Endothelial cell (in vitro differentiated cells): Measurements from ENCODE around the gene SFMBT2. TPM values are rescaled to one million over a fixed set of nuclear protein-coding genes. Genes with fewer than 3 reads are reported as not detected.

ENCODE experiments used
- DNase-seq: peaks from one replicate; pipeline ENCODE4 v3.0.0; 2021; ENCODE audit warnings: low spot score
- H3K27ac Mint-ChIP-seq: one replicate; pipeline ENCODE4 v1.8.0; 2021; ENCODE audit warnings: mixed read lengths, inconsistent platforms; ENCODE audit not compliant: unreplicated experiment
- H3K27me3 Mint-ChIP-seq: one replicate; pipeline ENCODE4 v1.8.0; 2021; ENCODE audit warnings: mild to moderate bottlenecking, moderate library complexity, mixed read lengths, inconsistent platforms; ENCODE audit not compliant: unreplicated experiment
- H3K36me3 Mint-ChIP-seq: one replicate; pipeline ENCODE4 v1.8.0; 2021; ENCODE audit warnings: mild to moderate bottlenecking, low read depth, mixed read lengths, inconsistent platforms; ENCODE audit not compliant: unreplicated experiment
- H3K4me1 Mint-ChIP-seq: one replicate; pipeline ENCODE4 v1.8.0; 2021; ENCODE audit warnings: mild to moderate bottlenecking, mixed read lengths, inconsistent platforms; ENCODE audit not compliant: unreplicated experiment
- H3K4me3 Mint-ChIP-seq: one replicate; pipeline ENCODE4 v1.8.0; 2021; ENCODE audit warnings: mild to moderate bottlenecking, mixed read lengths, inconsistent platforms; ENCODE audit not compliant: unreplicated experiment
- H3K9me3 Mint-ChIP-seq: one replicate; pipeline ENCODE4 v1.8.0; 2021; ENCODE audit warnings: mixed read lengths, inconsistent platforms; ENCODE audit not compliant: unreplicated experiment
- CTCF ChIP-seq: fragments of 200-600 bp; sonication (generic); IDR thresholded peaks from one replicate; pipeline ENCODE4 v1.5.0; 2021; ENCODE audit warnings: antibody characterized with exemption; ENCODE audit not compliant: unreplicated experiment
- total RNA-seq: library from RNA; stranded (reverse); fragmentation: NEBNext Ultra II Directional; extraction: Animal tissue kit (Norgen Biotek cat#: 25700); gene quantifications from one replicate; pipeline ENCODE4 v1.2.1, GENCODE V29; 2021; ENCODE audit not compliant: unreplicated experiment

SFMBT2 gene
- total RNA-seq, 1 donor from 2014 or later = 16.0 TPM

- H3K9me3 Mint-ChIP-seq = no peaks in the 10 kb centered on the region
- H3K4me1 Mint-ChIP-seq = no peaks in the 10 kb centered on the region
- H3K27ac Mint-ChIP-seq = no peak overlapping the region
- no peak for TF ChIP-seq CTCF
- peaks cover 5% of the 10 kb centered on the region for H3K36me3 Mint-ChIP-seq
- peaks cover 1% of the 10 kb centered on the region for H3K27me3 Mint-ChIP-seq
- no peak for DNase-seq
- H3K4me3 Mint-ChIP-seq = no peak overlapping the region
These were observed 99.5 kb downstream of the SFMBT2 start for GRCh38 chr10:7311218-7311849.

- no peaks in the 10 kb centered on the region for H3K27me3 Mint-ChIP-seq
- peaks cover 5% of the 10 kb centered on the region for H3K36me3 Mint-ChIP-seq
- H3K9me3 Mint-ChIP-seq = no peaks in the 10 kb centered on the region
- DNase-seq = no peak
- no peaks in the 10 kb centered on the region for H3K4me1 Mint-ChIP-seq
- H3K27ac Mint-ChIP-seq = no peak overlapping the region
- no peak overlapping the region for H3K4me3 Mint-ChIP-seq
- TF ChIP-seq CTCF = no peak
These were observed 100.8 kb downstream of the SFMBT2 start for GRCh38 chr10:7310076-7310475.

- no peak for DNase-seq
- Mint-ChIP-seq H3K4me1 (no peaks in the 10 kb centered on the region), H3K27ac (no peak overlapping the region), H3K27me3 (no peaks in the 10 kb centered on the region), H3K36me3 (peaks cover 5% of the 10 kb centered on the region), H3K4me3 (no peak overlapping the region), H3K9me3 (no peaks in the 10 kb centered on the region)
- no peak for TF ChIP-seq CTCF
These were observed 102.0 kb downstream of the SFMBT2 start for GRCh38 chr10:7308826-7309225.

GRCh38 chr10:7306616-7307015 is 104.2 kb downstream of the SFMBT2 start:
- no peaks in the 10 kb centered on the region for H3K9me3 Mint-ChIP-seq
- peaks cover 3% of the 10 kb centered on the region for H3K4me1 Mint-ChIP-seq
- no peak for DNase-seq
- TF ChIP-seq CTCF = no peak
- no peaks in the 10 kb centered on the region for H3K27me3 Mint-ChIP-seq
- peaks cover 5% of the 10 kb centered on the region for H3K36me3 Mint-ChIP-seq
- no peak overlapping the region for H3K27ac Mint-ChIP-seq
- no peak overlapping the region for H3K4me3 Mint-ChIP-seq

GRCh38 chr10:7306147-7306546 is 104.7 kb downstream of the SFMBT2 start:
- no peaks in the 10 kb centered on the region for H3K27me3 Mint-ChIP-seq
- H3K36me3 Mint-ChIP-seq = peaks cover 5% of the 10 kb centered on the region
- H3K27ac Mint-ChIP-seq = no peak overlapping the region
- H3K9me3 Mint-ChIP-seq = no peaks in the 10 kb centered on the region
- H3K4me3 Mint-ChIP-seq = no peak overlapping the region
- TF ChIP-seq CTCF = no peak
- DNase-seq = no peak
- peaks cover 3% of the 10 kb centered on the region for H3K4me1 Mint-ChIP-seq
